GM15510 (cell line): ENCODE data around the gene HLA-DQB2.

Source experiments
- POLR2A ChIP-seq: IDR thresholded peaks from 3 replicates; pipeline ENCODE4 v1.6.1; 2011; ENCODE audit warnings: borderline replicate concordance; ENCODE audit not compliant: insufficient read length; ENCODE audit errors: extremely low read depth

Gene HLA-DQB2

DNA sequence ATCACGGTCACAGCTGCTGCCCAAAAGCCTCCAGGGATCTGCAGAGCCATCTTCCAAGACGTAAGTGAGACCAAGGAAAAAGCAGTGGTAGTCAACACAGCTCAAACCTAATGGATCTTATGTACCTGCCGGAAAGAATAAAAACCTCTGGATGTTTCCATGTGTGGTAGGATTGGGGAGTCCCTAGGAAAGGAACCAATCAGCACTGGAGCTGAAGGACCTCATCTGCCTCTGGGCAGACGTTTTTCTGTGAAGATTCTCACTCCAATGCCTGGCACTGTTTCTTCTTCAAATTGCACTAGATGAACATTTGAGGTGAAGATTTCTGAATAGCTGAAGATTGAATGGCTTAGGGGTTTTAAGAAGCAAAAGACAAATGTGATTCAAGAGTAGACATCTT, at the start of gene HLA-DQB2:
Gene HLA-DQB2, minus strand, starts transcription at position 112 of the 400 bp plus-strand sequence. Its CDS starts 62 bp downstream, at position 50.
- no peak for TF ChIP-seq POLR2A

GRCh38 chr6:32809171-32809570, 45.8 kb upstream of the HLA-DQB2 start:
- TF ChIP-seq POLR2A: no peak

DNA sequence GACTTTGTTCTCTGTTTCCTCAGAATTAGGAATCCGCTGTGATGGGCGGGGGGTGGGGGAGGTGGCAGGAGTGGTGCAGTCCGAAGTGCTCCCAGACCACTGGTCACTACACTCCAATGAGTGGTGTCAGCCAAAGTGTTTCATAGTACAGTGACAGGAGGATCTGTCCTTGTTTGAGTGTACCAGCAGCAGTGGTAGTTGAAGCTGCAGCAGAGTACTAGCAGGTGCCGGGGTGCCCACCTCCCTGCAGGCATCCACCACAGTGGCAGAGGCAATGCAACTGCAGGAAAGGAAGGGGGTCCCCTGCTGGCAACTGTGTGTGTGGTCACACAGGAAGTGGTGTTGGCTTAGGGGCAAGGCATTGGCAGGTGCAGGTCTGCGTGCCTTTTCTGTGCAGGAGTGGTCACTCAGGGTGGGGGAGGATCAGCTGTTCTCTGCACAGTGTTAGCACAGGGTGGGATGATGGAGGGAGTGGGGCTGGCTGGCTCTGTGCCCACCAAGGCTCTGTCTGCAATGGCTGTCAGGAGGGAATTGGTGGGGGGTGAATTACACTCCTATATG, 43.8 kb upstream of the HLA-DQB2 start:
- TF ChIP-seq POLR2A: no peak

DNA sequence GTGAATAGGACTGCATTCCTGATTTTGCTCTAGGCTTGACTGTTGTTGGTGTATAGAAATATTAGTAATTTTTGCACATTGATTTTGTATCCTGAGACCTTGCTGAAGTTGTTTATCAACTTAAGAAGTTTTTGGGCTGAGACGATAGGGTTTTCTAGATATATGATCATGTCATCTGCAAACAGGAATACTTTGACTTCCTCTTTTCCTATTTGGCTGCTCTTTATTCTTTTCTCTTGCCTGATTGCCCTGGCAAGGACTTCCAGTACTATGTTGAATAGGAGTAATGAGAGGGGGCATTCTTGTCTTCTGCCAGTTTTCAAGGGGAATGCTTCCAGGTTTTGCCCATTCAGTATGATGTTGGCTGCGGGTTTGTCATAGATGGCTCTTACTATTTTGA, 40.1 kb upstream of the HLA-DQB2 start:
- TF ChIP-seq POLR2A: no peak

DNA sequence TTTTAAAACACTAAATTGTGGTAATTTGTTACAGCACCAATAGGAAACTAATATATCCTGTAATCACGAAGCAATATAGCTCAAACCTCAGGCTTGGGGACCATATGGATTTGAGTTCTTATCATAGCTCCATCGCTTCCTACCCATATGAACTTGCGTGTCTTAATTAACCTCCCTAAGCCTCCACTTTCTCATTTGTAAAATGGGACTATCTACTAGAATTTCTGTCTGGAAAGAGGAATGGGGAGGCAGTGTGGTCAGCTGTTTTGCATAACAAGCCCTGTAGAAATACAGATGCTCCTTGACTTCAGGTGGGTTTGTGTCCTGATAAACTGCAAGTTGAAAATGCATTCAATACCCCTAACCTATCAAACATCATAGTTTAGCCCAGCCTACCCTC, 36.4 kb upstream of the HLA-DQB2 start:
- no peak for TF ChIP-seq POLR2A

GRCh38 chr6:32799168-32799567, 35.8 kb upstream of the HLA-DQB2 start:
- TF ChIP-seq POLR2A: no peak

DNA sequence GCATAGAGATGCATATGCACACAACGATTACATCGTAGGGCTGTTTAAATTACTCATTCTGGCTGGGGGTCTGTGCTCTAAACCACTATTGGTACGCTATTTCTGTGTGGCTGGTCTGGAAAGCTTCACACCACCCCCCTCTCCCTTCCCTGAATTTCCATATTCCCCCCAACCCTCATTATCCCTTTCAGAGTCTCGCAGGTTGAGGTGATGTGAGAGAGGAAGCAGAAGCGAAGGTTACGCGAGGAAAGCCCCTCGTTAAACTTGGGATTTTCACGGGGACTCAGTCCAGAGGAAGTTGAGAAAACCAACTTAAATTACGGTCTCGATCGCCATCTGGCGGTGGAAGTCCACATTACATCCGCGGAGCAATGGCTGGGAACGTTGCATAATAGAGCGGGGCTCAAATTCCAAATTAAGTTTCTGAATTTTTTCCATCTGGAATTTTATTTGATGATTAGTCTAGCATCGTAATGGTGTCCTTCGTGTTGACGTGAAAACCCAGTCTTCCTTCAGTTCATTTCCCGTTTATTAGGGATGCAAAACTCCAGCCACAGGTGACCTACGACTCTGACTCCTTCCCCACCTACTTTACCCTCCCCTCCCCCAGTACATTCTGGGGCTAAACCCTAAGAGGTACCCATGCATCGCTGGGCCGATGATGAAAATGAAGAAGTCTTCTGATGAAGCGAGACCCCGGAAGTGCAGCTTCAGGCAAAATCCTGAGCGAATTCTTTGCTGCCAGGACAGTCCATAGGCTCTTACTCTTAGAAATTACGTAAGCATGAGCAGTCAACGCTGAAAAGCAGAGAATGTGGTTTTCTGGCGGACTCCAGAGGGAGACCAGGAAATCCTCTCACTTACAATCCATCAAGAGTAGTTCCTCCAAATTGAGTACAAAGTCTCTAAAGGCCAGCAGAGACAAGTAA, 33.8 kb upstream of the HLA-DQB2 start:
- TF ChIP-seq POLR2A: no peak

DNA sequence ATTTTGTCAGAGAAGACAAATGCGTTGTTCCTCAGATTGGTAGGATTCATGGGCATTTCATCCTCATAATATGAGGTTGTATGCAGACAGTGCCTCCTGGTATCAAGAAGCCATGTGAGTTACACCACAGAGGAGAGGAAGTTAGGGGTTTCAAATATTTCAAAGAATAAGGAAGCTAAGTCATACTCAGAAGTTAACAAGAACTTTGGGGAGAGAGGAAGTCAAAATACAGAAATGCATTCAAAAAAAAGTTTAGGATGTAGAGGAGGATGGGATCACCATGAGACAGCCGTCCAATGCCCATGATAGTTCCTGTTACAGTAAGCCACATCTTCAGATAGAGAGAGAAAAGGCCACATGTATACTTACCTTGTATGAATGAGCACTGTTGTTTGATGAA, 31.2 kb upstream of the HLA-DQB2 start:
- TF ChIP-seq POLR2A: no peak

- no peak for TF ChIP-seq POLR2A
Observed at GRCh38 chr6:32792901-32793435, 29.6 kb upstream of the HLA-DQB2 start.

GRCh38 chr6:32790306-32790705, 27.0 kb upstream of the HLA-DQB2 start:
- no peak for TF ChIP-seq POLR2A

GRCh38 chr6:32785781-32786533, 22.6 kb upstream of the HLA-DQB2 start:
- no peak for TF ChIP-seq POLR2A

DNA sequence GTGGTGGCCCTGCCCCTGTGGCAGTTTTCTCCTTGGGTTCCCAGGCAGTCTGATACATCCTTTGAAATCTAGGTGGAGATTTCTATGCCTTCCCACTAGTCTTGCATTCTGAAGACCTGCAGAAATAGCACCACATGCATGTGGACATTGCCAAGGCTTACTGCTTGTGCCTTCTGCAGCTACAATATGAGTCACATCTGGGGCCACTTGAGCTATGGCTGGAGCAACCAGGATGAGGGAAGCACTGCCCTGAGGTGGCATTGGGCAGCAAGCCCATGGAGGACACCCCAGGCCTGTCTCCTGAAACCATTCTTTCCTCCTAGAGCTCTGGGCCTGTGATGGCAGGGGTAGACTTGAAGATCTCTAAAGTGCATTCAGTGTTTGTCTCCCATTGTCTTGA, 15.7 kb upstream of the HLA-DQB2 start:
- TF ChIP-seq POLR2A: no peak

- TF ChIP-seq POLR2A: no peak
Observed at GRCh38 chr6:32775071-32775470, 11.7 kb upstream of the HLA-DQB2 start.

- no peak for TF ChIP-seq POLR2A
Observed at GRCh38 chr6:32774426-32774825, 11.1 kb upstream of the HLA-DQB2 start.

GRCh38 chr6:32772656-32773055, 9.3 kb upstream of the HLA-DQB2 start:
- no peak for TF ChIP-seq POLR2A
